ENCODE measurements around the gene CAMK1D. TPM values are rescaled to one million over a fixed set of nuclear protein-coding genes. Genes with fewer than 3 reads are reported as not detected.

CAMK1D gene
- total and polyA plus RNA-seq, 2 of the 4 experiments (the other 2 are of a cell fraction), result 5.0 to 5.3 TPM

DNA sequence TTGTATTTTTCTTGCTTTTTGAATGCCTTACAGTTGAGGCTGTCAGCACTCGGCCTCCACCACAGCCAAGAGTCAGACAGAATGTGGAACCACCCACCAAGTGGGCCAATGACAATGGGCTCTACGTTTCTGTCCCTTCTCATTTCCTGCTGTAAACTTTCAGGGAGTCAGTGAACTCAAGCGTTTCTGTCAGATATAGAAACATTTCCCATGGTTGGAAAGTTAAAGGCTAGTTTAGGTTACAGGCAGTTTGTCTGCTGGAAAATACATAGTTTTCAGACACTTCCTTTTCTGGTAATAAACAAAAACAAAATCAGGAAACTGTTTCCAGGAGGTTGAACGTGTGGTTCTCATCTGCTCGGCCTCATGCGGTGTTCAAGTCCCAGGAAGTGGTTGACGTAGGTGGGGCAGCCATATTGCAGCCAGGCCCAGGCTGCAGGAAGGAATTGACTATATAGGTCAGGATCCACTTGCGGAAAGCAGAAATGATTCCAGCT, 245.1 kb downstream of the CAMK1D start:
- Histone ChIP-seq H4K5ac (ENCODE audit: low read depth, low read length) (no peak overlapping the region), H3K27me3 (ENCODE audit: control insufficient read depth, insufficient read depth, low read length) (no peaks in the 10 kb centered on the region), H3K9ac (ENCODE audit: low read depth, low read length) (no peak overlapping the region), H3K18ac (ENCODE audit: low read depth, low read length) (no peak overlapping the region), H3K4me3 (ENCODE audit: insufficient read depth, low read depth, low read length) (no peak overlapping the region), H2BK15ac (ENCODE audit: low read depth, low read length) (no peak overlapping the region), H3K27ac (ENCODE audit: insufficient read depth, low read length) (no peak overlapping the region), H3K23ac (ENCODE audit: low read depth, low read length) (no peak overlapping the region), H2AFZ (replicated peaks; ENCODE audit: low read length, poor library complexity) (no peak overlapping the region), H3K14ac (replicated peaks; ENCODE audit: low read depth, low read length) (no peak overlapping the region), H3K9me3 (ENCODE audit: control insufficient read depth, insufficient read depth, low read length) (peaks cover 7% of the 10 kb centered on the region), H3K9me1 (ENCODE audit: insufficient read depth, low read length) (no peaks in the 10 kb centered on the region), H3K56ac (ENCODE audit: extremely low read depth, insufficient read depth, low read length) (no peak overlapping the region), H3K4me2 (ENCODE audit: low read depth, low read length) (no peak overlapping the region), H2AK9ac (replicated peaks; ENCODE audit: low read depth, low read length, poor library complexity) (no peak overlapping the region), H3K79me1 (ENCODE audit: low read depth in 1 of 2, low read length in 2 of 2) (no peaks in the 10 kb centered on the region), H3K4ac (ENCODE audit: low read depth, low read length) (no peak overlapping the region), H2BK5ac (ENCODE audit: low read depth, low read length, poor library complexity, severe bottlenecking) (no peak overlapping the region), H2BK120ac (ENCODE audit: low read depth, low read length) (no peak overlapping the region), H4K8ac (ENCODE audit: low read depth in 2 of 2, low read length in 2 of 2) (no peak overlapping the region), H2BK20ac (ENCODE audit: low read depth, low read length) (no peak overlapping the region), H3K36me3 (ENCODE audit: control insufficient read depth, insufficient read depth, low read length) (no peaks in the 10 kb centered on the region), H4K91ac (ENCODE audit: insufficient read depth, low read depth, low read length) (no peak overlapping the region), H2AK5ac (ENCODE audit: low read depth, low read length) (no peak overlapping the region), H4K20me1 (ENCODE audit: insufficient read depth, low read length) (no peaks in the 10 kb centered on the region), H3K4me1 (ENCODE audit: control insufficient read depth, insufficient read depth, low read length) (no peaks in the 10 kb centered on the region)
- ATAC-seq (ENCODE audit: low read depth) (no peak), DNase-seq (no peak)
- intact Hi-C loops (cut with micrococcal nuclease) (no loop called here), dilution Hi-C loops (cut with HindIII; ENCODE audit: low sequenced_read_pairs, unreplicated experiment) (no loop called here), in situ Hi-C loops (cut with MboI; ENCODE audit: low sequenced_read_pairs) (no loop called here)
- ChIA-PET POLR2A (ENCODE audit: unreplicated experiment) (no interaction called here), CTCF (no interaction called here)
- 40% methylated on average over 1 of the region's 8 CpGs; no CpG with 5 or more reads in 1 of the 2 experiments for WGBS, 2 experiments (ENCODE audit: extremely low coverage in 2 of 2, insufficient read length in 1 of 2)
- TF ChIP-seq RAD21 (IDR thresholded peaks at IDR 0.05; ENCODE audit: low read length), result no peak
- TF ChIP-seq RCOR1 (IDR thresholded peaks at IDR 0.05; ENCODE audit: insufficient replicate concordance, low read length), result no peak
- no peak for TF ChIP-seq MAFK (IDR thresholded peaks at IDR 0.05; ENCODE audit: low read depth, low read length)
- TF ChIP-seq MXI1 (IDR thresholded peaks at IDR 0.05; ENCODE audit: borderline replicate concordance, low read depth, low read length), result no peak
- no peak for TF ChIP-seq BHLHE40 (IDR thresholded peaks at IDR 0.05; ENCODE audit: low read depth, low read length)
- TF ChIP-seq, protein P1, sequence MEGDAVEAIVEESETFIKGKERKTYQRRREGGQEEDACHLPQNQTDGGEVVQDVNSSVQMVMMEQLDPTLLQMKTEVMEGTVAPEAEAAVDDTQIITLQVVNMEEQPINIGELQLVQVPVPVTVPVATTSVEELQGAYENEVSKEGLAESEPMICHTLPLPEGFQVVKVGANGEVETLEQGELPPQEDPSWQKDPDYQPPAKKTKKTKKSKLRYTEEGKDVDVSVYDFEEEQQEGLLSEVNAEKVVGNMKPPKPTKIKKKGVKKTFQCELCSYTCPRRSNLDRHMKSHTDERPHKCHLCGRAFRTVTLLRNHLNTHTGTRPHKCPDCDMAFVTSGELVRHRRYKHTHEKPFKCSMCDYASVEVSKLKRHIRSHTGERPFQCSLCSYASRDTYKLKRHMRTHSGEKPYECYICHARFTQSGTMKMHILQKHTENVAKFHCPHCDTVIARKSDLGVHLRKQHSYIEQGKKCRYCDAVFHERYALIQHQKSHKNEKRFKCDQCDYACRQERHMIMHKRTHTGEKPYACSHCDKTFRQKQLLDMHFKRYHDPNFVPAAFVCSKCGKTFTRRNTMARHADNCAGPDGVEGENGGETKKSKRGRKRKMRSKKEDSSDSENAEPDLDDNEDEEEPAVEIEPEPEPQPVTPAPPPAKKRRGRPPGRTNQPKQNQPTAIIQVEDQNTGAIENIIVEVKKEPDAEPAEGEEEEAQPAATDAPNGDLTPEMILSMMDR (conservative IDR thresholded peaks at IDR 0.05; ENCODE audit: low read depth, low read length), result no peak
- TF ChIP-seq SMC3 (IDR thresholded peaks at IDR 0.05; ENCODE audit: low read depth, low read length), result no peak
- no peak for TF ChIP-seq POLR2A (IDR thresholded peaks at IDR 0.05; ENCODE audit: low read depth, low read length)
- no peak for TF ChIP-seq RFX5 (IDR thresholded peaks at IDR 0.05; ENCODE audit: low read depth, low read length)
- TF ChIP-seq NFE2L2 (IDR thresholded peaks at IDR 0.05; ENCODE audit: low read depth, low read length), result no peak
- BruUV-seq (replicated peaks), result no TSS peak

All from IMR-90 (cell line).